Measurements from ENCODE around the gene PRND. TPM values are rescaled to one million over a fixed set of nuclear protein-coding genes. Genes with fewer than 3 reads are reported as not detected.

PRND gene
- total and polyA plus RNA-seq, 10 of the 15 experiments (the other 5 are each of a cell fraction or from before 2014, with no cell fraction given), result not detected

DNA sequence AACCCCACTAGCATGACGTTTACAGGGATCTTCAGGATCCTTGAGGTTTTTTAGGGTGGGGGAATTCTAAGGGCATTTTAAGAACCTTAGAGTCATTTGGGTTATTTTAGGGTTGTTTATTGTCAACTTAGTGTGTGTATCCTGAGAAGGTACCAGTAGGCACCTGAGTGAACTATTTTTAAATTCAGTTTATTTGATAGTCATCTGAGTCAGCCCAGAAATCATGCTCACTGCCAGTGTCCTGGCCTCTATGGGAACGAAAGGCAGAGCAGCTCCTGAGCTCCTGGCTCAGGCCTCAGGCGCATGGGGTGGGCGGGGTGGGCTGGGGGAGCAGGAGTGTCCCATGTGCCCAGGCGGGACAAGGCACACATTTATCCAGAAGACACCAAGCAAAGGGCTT lies 52.0 kb downstream of the PRND start:
- no peak for TF ChIP-seq NRF1 (conservative IDR thresholded peaks at IDR 0.05; ENCODE audit: low read depth, low read length)
- no peak for TF ChIP-seq SMAD1 (IDR thresholded peaks at IDR 0.05; ENCODE audit: low read depth, partially characterized antibody)
- TF ChIP-seq, protein P1, sequence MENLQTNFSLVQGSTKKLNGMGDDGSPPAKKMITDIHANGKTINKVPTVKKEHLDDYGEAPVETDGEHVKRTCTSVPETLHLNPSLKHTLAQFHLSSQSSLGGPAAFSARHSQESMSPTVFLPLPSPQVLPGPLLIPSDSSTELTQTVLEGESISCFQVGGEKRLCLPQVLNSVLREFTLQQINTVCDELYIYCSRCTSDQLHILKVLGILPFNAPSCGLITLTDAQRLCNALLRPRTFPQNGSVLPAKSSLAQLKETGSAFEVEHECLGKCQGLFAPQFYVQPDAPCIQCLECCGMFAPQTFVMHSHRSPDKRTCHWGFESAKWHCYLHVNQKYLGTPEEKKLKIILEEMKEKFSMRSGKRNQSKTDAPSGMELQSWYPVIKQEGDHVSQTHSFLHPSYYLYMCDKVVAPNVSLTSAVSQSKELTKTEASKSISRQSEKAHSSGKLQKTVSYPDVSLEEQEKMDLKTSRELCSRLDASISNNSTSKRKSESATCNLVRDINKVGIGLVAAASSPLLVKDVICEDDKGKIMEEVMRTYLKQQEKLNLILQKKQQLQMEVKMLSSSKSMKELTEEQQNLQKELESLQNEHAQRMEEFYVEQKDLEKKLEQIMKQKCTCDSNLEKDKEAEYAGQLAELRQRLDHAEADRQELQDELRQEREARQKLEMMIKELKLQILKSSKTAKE (IDR thresholded peaks at IDR 0.05; ENCODE audit: low read depth, poor library complexity, severe bottlenecking), result no peak
- no peak for TF ChIP-seq POU2F2 (IDR thresholded peaks at IDR 0.05; ENCODE audit: borderline replicate concordance, low read depth, low read length)
- TF ChIP-seq DPF2 (IDR thresholded peaks at IDR 0.05), result no peak
- TF ChIP-seq NR2F1 (conservative IDR thresholded peaks at IDR 0.05), result no peak
- no peak for TF ChIP-seq KDM1A (IDR thresholded peaks at IDR 0.05; ENCODE audit: borderline replicate concordance)
- TF ChIP-seq RFX5 (IDR thresholded peaks at IDR 0.05; ENCODE audit: low read depth, low read length), result no peak
- no TSS peak for BruUV-seq (replicated peaks)
- no peak overlapping the region for H3K9ac ChIP-seq (ENCODE audit: control insufficient read depth, insufficient read depth, low read length)
- in situ Hi-C loops (cut with MboI) (no loop called here), intact Hi-C loops (cut with micrococcal nuclease; ENCODE audit: unreplicated experiment) (no loop called here)
- no peak overlapping the region for H3K4me3 ChIP-seq
- no peaks in the 10 kb centered on the region for H3K36me3 ChIP-seq (ENCODE audit: control insufficient read depth in 2 of 2, insufficient read depth in 2 of 2, low read length in 1 of 2)
- no peak overlapping the region for H3K27ac ChIP-seq (ENCODE audit: control insufficient read depth, insufficient read depth)
- ChIA-PET SMC1A (ENCODE audit: uncharacterized antibody, unreplicated experiment) (no interaction called here), POLR2A (no interaction called here), CTCF (no interaction called here), RAD21 (ENCODE audit: unreplicated experiment) (no interaction called here)
- no peak overlapping the region for H3K4me2 ChIP-seq (ENCODE audit: control insufficient read depth, insufficient read depth)
- no peaks in the 10 kb centered on the region for H3K79me2 ChIP-seq (ENCODE audit: control insufficient read depth, insufficient read depth, low read length)
- ATAC-seq (no peak), FAIRE-seq (no peak), DNase-seq (ENCODE audit: low read depth, low spot score) (no peak)
- H3K9me3 ChIP-seq (replicated peaks; ENCODE audit: control insufficient read depth, insufficient read depth, low read length), result peaks cover 15% of the 10 kb centered on the region
- WGBS (ENCODE audit: insufficient coverage, insufficient replicate concordance, low lambda C conversion rate, missing lambda C conversion rate), result 58% methylated on average over 5 of the region's 5 CpGs
- no peak overlapping the region for H2AFZ ChIP-seq (ENCODE audit: control insufficient read depth, low read depth, low read length)
- no peaks in the 10 kb centered on the region for H3K27me3 ChIP-seq (replicated peaks in 1 of 2; ENCODE audit: control insufficient read depth in 2 of 2, insufficient read depth in 2 of 2, low read length in 1 of 2)
- H4K20me1 ChIP-seq (ENCODE audit: control insufficient read depth, insufficient read depth), result no peaks in the 10 kb centered on the region
- no peaks in the 10 kb centered on the region for H3K4me1 ChIP-seq (ENCODE audit: control insufficient read depth, insufficient read depth, low read length)
